ENCODE measurements around the gene MLEC.

DNA sequence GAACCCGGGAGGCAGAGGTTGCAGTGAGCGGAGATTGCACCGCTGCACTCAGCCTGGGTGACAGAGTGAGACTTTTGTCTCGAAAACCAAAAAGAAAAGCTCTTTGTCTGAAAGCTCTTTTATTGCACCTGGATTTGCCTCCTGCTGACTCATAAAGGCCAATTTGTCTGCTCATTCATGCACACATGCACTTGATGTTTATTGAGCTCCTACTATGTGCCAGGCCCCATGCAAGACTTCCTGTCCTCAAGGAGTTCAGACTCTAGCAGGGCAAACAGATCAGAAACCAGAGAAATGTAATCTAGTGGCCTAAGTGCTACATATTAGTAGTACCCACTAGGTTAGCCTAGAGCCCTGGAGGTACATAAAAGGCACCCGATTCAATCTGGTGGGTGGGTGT, 16.3 kb upstream of the MLEC start:
- TF ChIP-seq, protein P1, sequence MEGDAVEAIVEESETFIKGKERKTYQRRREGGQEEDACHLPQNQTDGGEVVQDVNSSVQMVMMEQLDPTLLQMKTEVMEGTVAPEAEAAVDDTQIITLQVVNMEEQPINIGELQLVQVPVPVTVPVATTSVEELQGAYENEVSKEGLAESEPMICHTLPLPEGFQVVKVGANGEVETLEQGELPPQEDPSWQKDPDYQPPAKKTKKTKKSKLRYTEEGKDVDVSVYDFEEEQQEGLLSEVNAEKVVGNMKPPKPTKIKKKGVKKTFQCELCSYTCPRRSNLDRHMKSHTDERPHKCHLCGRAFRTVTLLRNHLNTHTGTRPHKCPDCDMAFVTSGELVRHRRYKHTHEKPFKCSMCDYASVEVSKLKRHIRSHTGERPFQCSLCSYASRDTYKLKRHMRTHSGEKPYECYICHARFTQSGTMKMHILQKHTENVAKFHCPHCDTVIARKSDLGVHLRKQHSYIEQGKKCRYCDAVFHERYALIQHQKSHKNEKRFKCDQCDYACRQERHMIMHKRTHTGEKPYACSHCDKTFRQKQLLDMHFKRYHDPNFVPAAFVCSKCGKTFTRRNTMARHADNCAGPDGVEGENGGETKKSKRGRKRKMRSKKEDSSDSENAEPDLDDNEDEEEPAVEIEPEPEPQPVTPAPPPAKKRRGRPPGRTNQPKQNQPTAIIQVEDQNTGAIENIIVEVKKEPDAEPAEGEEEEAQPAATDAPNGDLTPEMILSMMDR (IDR thresholded peaks at IDR 0.05; ENCODE audit: low read length) = no peak
- TF ChIP-seq EZH2 (optimal IDR thresholded peaks at IDR 0.05; ENCODE audit: low read depth, low read length) = no peak
- no peak for TF ChIP-seq EZH2phosphoT487 (IDR thresholded peaks at IDR 0.05; ENCODE audit: low read length)
